ENCODE results near the gene MTHFD1L. TPM values are rescaled to one million over a fixed set of nuclear protein-coding genes. Genes with fewer than 3 reads are reported as not detected.

MTHFD1L gene
- total RNA-seq, 2 experiments from 2014 or later = 103 to 129 TPM

DNA sequence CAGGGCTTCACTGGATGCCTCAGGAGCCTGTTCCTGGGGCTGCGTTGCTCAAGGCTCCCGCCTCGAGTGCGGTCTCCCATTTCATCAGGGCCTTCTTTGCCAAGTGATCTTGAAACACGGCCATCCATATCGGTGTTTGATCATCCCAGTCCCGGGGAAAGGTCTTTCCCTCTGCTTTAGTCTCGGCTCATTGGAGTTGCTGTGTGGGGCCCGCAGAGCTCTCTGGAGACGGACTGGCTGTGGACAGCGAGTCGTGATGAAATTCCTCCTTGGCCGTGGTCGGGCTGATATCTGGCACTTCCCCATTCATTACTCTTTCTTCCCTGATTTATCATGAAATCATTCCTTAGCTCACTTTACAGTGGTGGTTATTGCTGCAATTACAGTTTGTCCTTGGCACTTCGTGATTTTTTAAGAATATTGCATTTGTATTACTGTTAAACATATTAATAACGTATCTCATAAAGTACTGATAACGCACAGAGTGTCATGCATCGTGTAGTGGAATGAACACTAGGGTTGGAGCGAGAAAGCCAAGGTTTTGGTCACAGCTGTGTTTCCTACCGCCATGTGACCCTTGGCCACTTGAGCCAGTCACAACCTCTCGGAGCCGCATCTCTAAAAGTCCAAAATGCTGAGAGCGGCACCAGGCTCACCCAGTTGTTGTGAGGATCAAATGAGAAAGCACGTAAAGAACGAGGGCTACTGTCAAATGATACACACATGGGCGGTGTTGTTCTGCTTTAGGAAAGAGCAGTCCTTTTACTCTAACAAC lies 71.8 kb downstream of the MTHFD1L start:
- CTCF ChIA-PET = interaction anchor here (0.5 kb wide), 1 partner anchor 291 kb away, joined by 3 read pairs; no protein-coding TSS in a partner anchor
- POLR2A ChIA-PET = interaction anchor here (0.6 kb wide), 1 partner anchor 43 kb away, joined by 3 read pairs; no protein-coding TSS in a partner anchor
- intact Hi-C loops (cut with DNase I, micrococcal nuclease) = no loop called here
- Mint-ChIP-seq H3K27ac (no peak overlapping the region), H3K9me3 (ENCODE audit: low read depth) (no peaks in the 10 kb centered on the region), H3K4me3 (no peak overlapping the region), H3K27me3 (no peaks in the 10 kb centered on the region), H3K4me1 (no peaks in the 10 kb centered on the region), H3K36me3 (ENCODE audit: low read depth) (peaks cover 73% of the 10 kb centered on the region)
- DNase-seq = no peak
- ATAC-seq = no peak

DNA sequence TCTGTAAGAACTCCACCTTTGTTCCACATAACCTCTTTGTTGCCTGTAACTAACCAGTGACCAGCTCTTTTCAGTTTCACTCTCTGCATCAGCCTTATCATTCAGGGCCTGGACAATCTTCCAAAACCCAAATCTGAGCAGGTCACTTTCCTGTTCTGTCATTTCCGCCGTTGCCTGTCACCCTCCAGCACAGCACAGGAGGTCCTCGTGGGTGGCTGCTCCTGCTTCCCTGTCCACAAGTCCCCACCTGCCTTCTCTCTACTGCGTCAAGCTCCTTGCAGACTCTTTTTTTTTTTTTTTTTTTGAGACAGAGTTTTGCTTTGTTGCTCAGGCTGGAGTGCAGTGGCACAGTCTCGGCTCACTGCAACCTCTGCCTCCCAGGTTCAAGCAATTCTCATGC lies 73.9 kb downstream of the MTHFD1L start:
- no peaks in the 10 kb centered on the region for H3K9me3 Mint-ChIP-seq (ENCODE audit: low read depth)
- intact Hi-C loops (cut with DNase I, micrococcal nuclease) = no loop called here
- no peak for DNase-seq
- POLR2A ChIA-PET = no interaction called here
- H3K4me3 Mint-ChIP-seq = no peak overlapping the region
- no peak overlapping the region for H3K27ac Mint-ChIP-seq
- no peaks in the 10 kb centered on the region for H3K4me1 Mint-ChIP-seq
- no peaks in the 10 kb centered on the region for H3K27me3 Mint-ChIP-seq
- CTCF ChIA-PET = no interaction called here
- no peak for ATAC-seq
- H3K36me3 Mint-ChIP-seq (ENCODE audit: low read depth) = peaks cover 60% of the 10 kb centered on the region

GRCh38 chr6:150940941-150941340 lies 75.4 kb downstream of the MTHFD1L start:
- DNase-seq = no peak
- no peaks in the 10 kb centered on the region for H3K9me3 Mint-ChIP-seq (ENCODE audit: low read depth)
- POLR2A ChIA-PET = no interaction called here

GRCh38 chr6:150949526-150949925 lies 84.0 kb downstream of the MTHFD1L start:
- CTCF ChIA-PET = interaction anchor here (1.0 kb wide), 1 partner anchor 57 kb away, joined by 3 read pairs; no protein-coding TSS in a partner anchor
- POLR2A ChIA-PET = no interaction called here
- Mint-ChIP-seq H3K27ac (no peak overlapping the region), H3K36me3 (ENCODE audit: low read depth) (peaks cover 65% of the 10 kb centered on the region), H3K27me3 (no peaks in the 10 kb centered on the region), H3K9me3 (ENCODE audit: low read depth) (no peaks in the 10 kb centered on the region), H3K4me1 (no peaks in the 10 kb centered on the region), H3K4me3 (no peak overlapping the region)
- intact Hi-C loops (cut with DNase I, micrococcal nuclease) = no loop called here
- DNase-seq (no peak), ATAC-seq (no peak)

More at GRCh38 chr6:150940941-150941340, 75.4 kb downstream of the MTHFD1L start:
- no peaks in the 10 kb centered on the region for H3K4me1 Mint-ChIP-seq
- ATAC-seq = no peak
- CTCF ChIA-PET = no interaction called here
- intact Hi-C loops (cut with DNase I, micrococcal nuclease) = no loop called here
- H3K36me3 Mint-ChIP-seq (ENCODE audit: low read depth) = peaks cover 59% of the 10 kb centered on the region
- no peak overlapping the region for H3K4me3 Mint-ChIP-seq
- H3K27me3 Mint-ChIP-seq = no peaks in the 10 kb centered on the region
- no peak overlapping the region for H3K27ac Mint-ChIP-seq

DNA sequence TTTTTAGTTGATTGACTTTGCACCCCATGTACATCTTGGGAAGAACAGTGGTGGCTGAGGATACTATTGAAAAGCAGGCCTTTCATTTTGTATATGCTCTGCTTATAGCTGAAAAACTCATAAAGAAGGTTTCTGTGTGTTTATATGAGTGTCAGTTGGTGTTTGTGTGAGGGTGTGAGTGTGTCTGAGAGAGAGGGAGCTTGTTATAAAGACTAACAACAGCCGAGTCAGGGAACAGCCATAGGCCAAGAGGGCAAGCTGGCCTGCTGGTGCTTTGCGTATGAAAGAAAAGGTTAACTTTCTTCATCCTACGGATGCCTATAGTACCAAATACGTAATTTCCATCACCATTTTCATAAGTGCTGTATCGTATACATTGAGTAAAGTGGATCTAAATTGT lies 88.3 kb downstream of the MTHFD1L start:
- no peaks in the 10 kb centered on the region for H3K27me3 Mint-ChIP-seq
- ChIA-PET POLR2A (no interaction called here), CTCF (no interaction called here)
- no peak for ATAC-seq
- H3K9me3 Mint-ChIP-seq (ENCODE audit: low read depth) = no peaks in the 10 kb centered on the region
- H3K27ac Mint-ChIP-seq = no peak overlapping the region
- no peak for DNase-seq
- no peak overlapping the region for H3K4me3 Mint-ChIP-seq
- intact Hi-C loops (cut with DNase I, micrococcal nuclease) = no loop called here
- no peaks in the 10 kb centered on the region for H3K4me1 Mint-ChIP-seq
- H3K36me3 Mint-ChIP-seq (ENCODE audit: low read depth) = peaks cover 68% of the 10 kb centered on the region

DNA sequence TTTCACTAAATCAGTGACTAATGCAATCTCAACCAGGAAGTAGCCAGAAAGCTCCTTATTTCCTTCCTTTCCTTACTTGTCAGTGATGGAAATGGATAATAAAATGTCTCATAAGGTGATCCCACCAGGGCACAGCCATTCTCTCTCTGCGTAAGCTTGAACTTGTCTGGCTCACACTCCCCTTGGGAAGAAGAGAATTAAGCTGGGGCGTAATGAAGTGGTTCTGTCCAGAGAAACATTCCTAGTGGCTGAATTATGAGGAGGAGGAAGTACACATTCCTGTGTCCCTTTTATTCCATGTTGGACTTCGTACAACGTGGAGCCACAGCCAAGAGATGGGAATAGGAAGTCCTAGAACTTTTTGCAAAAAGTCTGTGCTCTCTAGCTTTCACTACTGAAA lies 93.7 kb downstream of the MTHFD1L start:
- Mint-ChIP-seq H3K27ac (no peak overlapping the region), H3K36me3 (ENCODE audit: low read depth) (peaks cover 52% of the 10 kb centered on the region), H3K4me3 (no peak overlapping the region), H3K9me3 (ENCODE audit: low read depth) (no peaks in the 10 kb centered on the region), H3K4me1 (no peaks in the 10 kb centered on the region), H3K27me3 (no peaks in the 10 kb centered on the region)
- intact Hi-C loops (cut with DNase I, micrococcal nuclease) = no loop called here
- ATAC-seq (no peak), DNase-seq (no peak)
- ChIA-PET POLR2A (interaction anchor here (0.6 kb wide), 1 partner anchor 16 kb away, joined by 4 read pairs; no protein-coding TSS in a partner anchor), CTCF (interaction anchor here (2.0 kb wide), 1 partner anchor 55 kb away, joined by 5 read pairs; no protein-coding TSS in a partner anchor)

DNA sequence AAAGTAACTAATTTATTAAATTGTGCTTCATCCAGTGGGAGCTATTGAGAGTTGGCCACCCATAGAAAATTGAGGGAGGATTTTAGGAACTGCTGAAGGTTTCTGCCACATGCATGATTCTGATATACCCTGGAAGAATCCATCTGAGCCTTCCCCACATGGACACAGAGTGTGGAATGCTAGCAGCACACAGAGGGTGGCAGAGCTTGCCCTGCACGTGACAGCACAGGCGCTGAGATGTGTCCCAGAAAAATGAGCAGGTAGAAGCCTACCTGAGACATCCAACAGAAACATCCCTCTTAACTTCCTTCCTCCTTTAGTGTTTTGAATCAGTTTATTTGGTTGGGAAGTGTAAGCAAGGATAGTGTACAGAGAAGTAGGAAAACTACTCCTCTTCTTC lies 96.9 kb downstream of the MTHFD1L start:
- peaks cover 55% of the 10 kb centered on the region for H3K36me3 Mint-ChIP-seq (ENCODE audit: low read depth)
- H3K27ac Mint-ChIP-seq = no peak overlapping the region
- H3K4me1 Mint-ChIP-seq = no peaks in the 10 kb centered on the region
- POLR2A ChIA-PET = no interaction called here
- no peak overlapping the region for H3K4me3 Mint-ChIP-seq
- no peaks in the 10 kb centered on the region for H3K27me3 Mint-ChIP-seq
- intact Hi-C loops (cut with DNase I, micrococcal nuclease) = no loop called here
- H3K9me3 Mint-ChIP-seq (ENCODE audit: low read depth) = no peaks in the 10 kb centered on the region
- ATAC-seq = no peak
- DNase-seq = no peak
- CTCF ChIA-PET = interaction anchor here (0.6 kb wide), 1 partner anchor 1093 kb away, joined by 3 read pairs; no protein-coding TSS in a partner anchor

- CTCF ChIA-PET = interaction anchor here (1.2 to 1.3 kb wide), 2 partner anchors 73 to 359 kb away, joined by 3 read pairs; no protein-coding TSS in a partner anchor
- H3K36me3 Mint-ChIP-seq (ENCODE audit: low read depth) = peaks cover 64% of the 10 kb centered on the region
Measured at GRCh38 chr6:150964765-150965164, 99.3 kb downstream of the MTHFD1L start.

DNA sequence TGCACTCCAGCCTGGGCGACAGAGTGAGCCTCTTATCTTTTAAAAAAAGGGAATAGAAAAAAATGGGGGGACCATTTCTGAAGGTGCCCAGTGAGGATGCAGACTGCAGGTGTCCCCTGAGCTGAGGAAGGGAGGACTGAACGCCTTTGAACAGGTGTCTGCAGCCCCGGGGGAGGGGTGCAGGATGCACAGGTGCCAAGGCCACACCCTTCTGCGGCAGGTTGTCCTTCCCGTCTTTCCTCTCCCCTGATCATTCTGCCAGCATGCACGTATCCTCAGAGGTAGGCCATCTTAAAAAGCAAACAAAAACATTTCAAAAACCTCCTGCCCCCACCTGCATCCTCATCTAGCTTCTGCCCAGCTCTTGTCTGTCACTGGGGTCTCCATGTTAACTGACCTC lies 101.3 kb downstream of the MTHFD1L start:
- DNase-seq = no peak
- Mint-ChIP-seq H3K9me3 (ENCODE audit: low read depth) (no peaks in the 10 kb centered on the region), H3K36me3 (ENCODE audit: low read depth) (peaks cover 58% of the 10 kb centered on the region), H3K4me3 (no peak overlapping the region), H3K27ac (no peak overlapping the region), H3K4me1 (no peaks in the 10 kb centered on the region), H3K27me3 (no peaks in the 10 kb centered on the region)
- ChIA-PET CTCF (no interaction called here), POLR2A (no interaction called here)
- intact Hi-C loops (cut with DNase I, micrococcal nuclease) = no loop called here
- no peak for ATAC-seq

More at GRCh38 chr6:150964765-150965164, 99.3 kb downstream of the MTHFD1L start:
- intact Hi-C loops (cut with DNase I, micrococcal nuclease) = no loop called here
- Mint-ChIP-seq H3K9me3 (ENCODE audit: low read depth) (no peaks in the 10 kb centered on the region), H3K4me1 (no peaks in the 10 kb centered on the region), H3K27me3 (no peaks in the 10 kb centered on the region), H3K27ac (no peak overlapping the region), H3K4me3 (no peak overlapping the region)
- POLR2A ChIA-PET = no interaction called here
- ATAC-seq = no peak
- DNase-seq = no peak

DNA sequence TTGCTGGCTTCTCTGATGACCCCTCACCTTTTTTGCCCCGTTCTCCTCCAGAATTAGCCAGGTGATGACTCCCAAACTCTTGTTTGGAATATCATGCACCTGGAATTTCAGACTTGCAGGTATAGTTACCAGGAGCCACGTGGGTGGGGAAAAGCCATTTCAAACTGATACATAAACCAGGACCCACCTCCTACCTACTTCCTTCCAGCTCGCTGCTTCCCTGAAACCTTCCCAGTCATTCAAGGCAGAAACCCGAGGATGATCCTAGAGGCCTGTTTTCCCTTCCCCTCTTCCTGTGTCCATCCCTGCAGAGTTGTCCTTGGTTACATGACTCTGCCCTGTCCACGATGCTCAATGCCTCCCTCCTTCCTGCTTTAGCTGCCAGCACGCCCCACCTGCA lies 101.9 kb downstream of the MTHFD1L start:
- DNase-seq = no peak
- Mint-ChIP-seq H3K36me3 (ENCODE audit: low read depth) (peaks cover 63% of the 10 kb centered on the region), H3K27me3 (no peaks in the 10 kb centered on the region), H3K4me3 (no peak overlapping the region), H3K27ac (no peak overlapping the region), H3K4me1 (no peaks in the 10 kb centered on the region), H3K9me3 (ENCODE audit: low read depth) (no peaks in the 10 kb centered on the region)
- CTCF ChIA-PET = interaction anchor here (1.4 kb wide), 1 partner anchor 357 kb away, joined by 3 read pairs; no protein-coding TSS in a partner anchor
- POLR2A ChIA-PET = no interaction called here
- intact Hi-C loops (cut with DNase I, micrococcal nuclease) = no loop called here
- ATAC-seq = no peak

- Mint-ChIP-seq H3K4me1 (no peaks in the 10 kb centered on the region), H3K36me3 (ENCODE audit: low read depth) (peaks cover 65% of the 10 kb centered on the region), H3K9me3 (ENCODE audit: low read depth) (no peaks in the 10 kb centered on the region), H3K27ac (no peak overlapping the region), H3K27me3 (no peaks in the 10 kb centered on the region), H3K4me3 (no peak overlapping the region)
- POLR2A ChIA-PET = no interaction called here
- ATAC-seq (no peak), DNase-seq (no peak)
- CTCF ChIA-PET = interaction anchor here (1.4 kb wide), 1 partner anchor 356 kb away, joined by 3 read pairs; no protein-coding TSS in a partner anchor
- intact Hi-C loops (cut with DNase I, micrococcal nuclease) = no loop called here
Measured at GRCh38 chr6:150967910-150968309, 102.4 kb downstream of the MTHFD1L start.

GRCh38 chr6:150969901-150970300 lies 104.4 kb downstream of the MTHFD1L start:
- ATAC-seq = no peak
- no peak for DNase-seq
- H3K4me3 Mint-ChIP-seq = no peak overlapping the region
- H3K36me3 Mint-ChIP-seq (ENCODE audit: low read depth) = peaks cover 69% of the 10 kb centered on the region
- H3K27ac Mint-ChIP-seq = no peak overlapping the region
- intact Hi-C loops (cut with DNase I, micrococcal nuclease) = no loop called here
- H3K4me1 Mint-ChIP-seq = no peaks in the 10 kb centered on the region
- ChIA-PET POLR2A (no interaction called here), CTCF (interaction anchor here (0.7 kb wide), 1 partner anchor 44 kb away, joined by 3 read pairs; no protein-coding TSS in a partner anchor)
- H3K9me3 Mint-ChIP-seq (ENCODE audit: low read depth) = peaks cover 2% of the 10 kb centered on the region
- H3K27me3 Mint-ChIP-seq = no peaks in the 10 kb centered on the region
